Stomach (tissue), 9 donors: ENCODE measurements around the gene SEC24D. TPM values are rescaled to one million over a fixed set of nuclear protein-coding genes. Genes with fewer than 3 reads are reported as not detected.

ENCODE experiments used
- DNase-seq, 2 donors: peaks; one replicate each; pipeline versions ENCODE4 v3.0.0 to v3.0.0-alpha.2; 2013 to 2019
- H3K27ac ChIP-seq, 5 donors: fragments of 200-600 bp in 4 of 5; sonication (generic) in 4 of 5; one replicate each; pipeline ENCODE4 v1.5.1; 2013 to 2019; ENCODE audit warnings: mild to moderate bottlenecking in 1 of 5, moderate library complexity in 1 of 5
- H3K27me3 ChIP-seq, 3 donors: fragments of 200-600 bp; sonication (generic); one replicate each; pipeline ENCODE4 v1.5.1; 2017 to 2019; ENCODE audit warnings: mixed run types in 1 of 3
- H3K36me3 ChIP-seq, 4 donors: fragments of 200-600 bp; sonication (generic); 1 replicate in 3 of 4; 2 replicates in 1 of 4; pipeline ENCODE4 v1.5.1; 2016 to 2019
- H3K4me1 ChIP-seq, 4 donors: fragments of 200-600 bp; sonication (generic); one replicate each; pipeline ENCODE4 v1.5.1; 2016 to 2019
- H3K4me3 ChIP-seq, 4 donors: fragments of 200-600 bp; sonication (generic) in 3 of 4; one replicate each; pipeline ENCODE4 v1.5.1; 2016 to 2019; ENCODE audit warnings: mild to moderate bottlenecking in 1 of 4
- H3K9me3 ChIP-seq, 4 donors: fragments of 200-600 bp; sonication (generic); one replicate each; pipeline ENCODE4 v1.5.1; 2016 to 2019
- EP300 ChIP-seq: sonication (generic); formaldehyde crosslinking; IDR thresholded peaks from one replicate; pipeline ENCODE4 v1.6.1; 2017; ENCODE audit warnings: antibody characterized with exemption
- POLR2A ChIP-seq, 4 donors: fragments of 450-650 bp; IDR thresholded peaks; one replicate each; pipeline ENCODE4 v1.6.1; 2016; ENCODE audit warnings: antibody characterized with exemption in 4 of 4, control low read depth in 2 of 4, mild to moderate bottlenecking in 1 of 4, moderate library complexity in 1 of 4
- POLR2AphosphoS5 ChIP-seq, 3 donors: sonication (generic); formaldehyde crosslinking; IDR thresholded peaks; one replicate each; pipeline ENCODE4 v1.6.1; 2016; ENCODE audit warnings: antibody characterized with exemption in 3 of 3
- WGBS, 5 donors: extraction: QIAGEN DNeasy Blood & Tissue Kit in 3 of 5; methylation state at CpG; one replicate each; pipeline versions ENCODE4 v1.1.5 to v1.1.7; 2013 to 2018; 5-methylcytosine and 5-hydroxymethylcytosine counted together
- intact Hi-C: fragments of 100-400 bp; cut with DNase I; formaldehyde crosslinking; loops from one replicate; pipeline ENCODE4 v1.15.1; 2023; ENCODE audit warnings: low total_unique reads
- polyA plus RNA-seq, 3 donors: library from polyadenylated mRNA; stranded (reverse); fragments of 200-250 nt; gene quantifications; one replicate each; pipeline ENCODE4 v1.2.3, GENCODE V29; 2013
- total RNA-seq, 5 donors: library from RNA; depleted of rRNA; stranded (reverse); fragments of >200 nt; gene quantifications; one replicate each; pipeline versions ENCODE4 v1.1.0 to v1.2.3, GENCODE V29; 2014 to 2016
- TF ChIP-seq, protein P1 (sequence below), 7 experiments: fragments of 450-650 bp in 4 of 7; fragments of 200-600 bp in 3 of 7; sonication (generic) in 3 of 7; IDR thresholded peaks; one replicate each; pipeline ENCODE4 v1.5.1; 2016 to 2019; ENCODE audit warnings: antibody characterized with exemption in 7 of 7, control low read depth in 2 of 7, mild to moderate bottlenecking in 1 of 7
- donor health status: healthy with polysubstance abuse.
- donor health status: Bipolar disorder and iron deficiency.
- donor health status: healthy.

The SEC24D gene
- total and polyA plus RNA-seq, 8 donors, result 6.7 to 132 (median 29.0) TPM

DNA sequence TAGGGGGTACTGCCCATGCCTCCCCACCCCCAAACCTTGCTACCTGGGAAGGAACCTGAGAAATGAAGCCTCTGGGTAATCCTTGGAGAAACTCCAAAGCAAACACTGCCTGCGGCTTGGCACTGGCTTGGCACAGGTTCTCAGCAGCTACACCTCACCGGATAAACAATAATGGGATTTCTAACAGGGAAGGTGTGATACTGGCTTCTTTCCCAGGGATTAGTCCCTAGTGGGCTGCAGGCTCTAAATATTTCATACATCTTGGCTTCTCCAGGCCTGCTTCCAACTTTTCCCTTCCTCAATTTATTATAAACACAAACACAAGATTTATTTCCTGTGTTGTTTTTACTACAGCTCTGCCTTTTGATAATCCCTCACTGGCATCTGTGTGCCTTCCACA lies 12.5 kb downstream of the SEC24D start:
- H3K4me3 ChIP-seq, result no peak overlapping the region
- intact Hi-C loops, result no loop called here
- no peaks in the 10 kb centered on the region for H3K27me3 ChIP-seq
- peak overlapping the region; percentile 2 to 47 (median 39) for H3K27ac ChIP-seq
- TF ChIP-seq EP300, result no peak
- TF ChIP-seq POLR2AphosphoS5 (IDR thresholded peaks at IDR 0.05), result peak in 1 of 3 donors; percentile 21
- DNase-seq, result peak; percentile 32 to 78
- 28 to 44% (median 32%) methylated on average over 2 of the region's 2 CpGs for WGBS, 5 donors
- peaks cover 32 to 72% (median 51%) of the 10 kb centered on the region in 4 donors for H3K4me1 ChIP-seq
- no peaks in the 10 kb centered on the region for H3K9me3 ChIP-seq
- peaks cover 0 to 32% (median 23%) of the 10 kb centered on the region in 4 donors for H3K36me3 ChIP-seq

- Histone ChIP-seq H3K27me3 (no peaks in the 10 kb centered on the region), H3K4me1 (peaks cover 14 to 55% (median 39%) of the 10 kb centered on the region in 4 donors), H3K36me3 (peaks cover 0 to 35% (median 26%) of the 10 kb centered on the region in 4 donors), H3K9me3 (no peaks in the 10 kb centered on the region), H3K27ac (no peak overlapping the region), H3K4me3 (no peak overlapping the region)
- DNase-seq, result no peak
- WGBS, 5 donors, result 75 to 84% (median 77%) methylated on average over 5 of the region's 5 CpGs
- TF ChIP-seq, protein P1, sequence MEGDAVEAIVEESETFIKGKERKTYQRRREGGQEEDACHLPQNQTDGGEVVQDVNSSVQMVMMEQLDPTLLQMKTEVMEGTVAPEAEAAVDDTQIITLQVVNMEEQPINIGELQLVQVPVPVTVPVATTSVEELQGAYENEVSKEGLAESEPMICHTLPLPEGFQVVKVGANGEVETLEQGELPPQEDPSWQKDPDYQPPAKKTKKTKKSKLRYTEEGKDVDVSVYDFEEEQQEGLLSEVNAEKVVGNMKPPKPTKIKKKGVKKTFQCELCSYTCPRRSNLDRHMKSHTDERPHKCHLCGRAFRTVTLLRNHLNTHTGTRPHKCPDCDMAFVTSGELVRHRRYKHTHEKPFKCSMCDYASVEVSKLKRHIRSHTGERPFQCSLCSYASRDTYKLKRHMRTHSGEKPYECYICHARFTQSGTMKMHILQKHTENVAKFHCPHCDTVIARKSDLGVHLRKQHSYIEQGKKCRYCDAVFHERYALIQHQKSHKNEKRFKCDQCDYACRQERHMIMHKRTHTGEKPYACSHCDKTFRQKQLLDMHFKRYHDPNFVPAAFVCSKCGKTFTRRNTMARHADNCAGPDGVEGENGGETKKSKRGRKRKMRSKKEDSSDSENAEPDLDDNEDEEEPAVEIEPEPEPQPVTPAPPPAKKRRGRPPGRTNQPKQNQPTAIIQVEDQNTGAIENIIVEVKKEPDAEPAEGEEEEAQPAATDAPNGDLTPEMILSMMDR (IDR thresholded peaks at IDR 0.05), result no peak
- no peak for TF ChIP-seq POLR2A (IDR thresholded peaks at IDR 0.05)
- no peak for TF ChIP-seq EP300
- no peak for TF ChIP-seq POLR2AphosphoS5 (IDR thresholded peaks at IDR 0.05)
- intact Hi-C loops, result no loop called here
These were observed 14.2 kb downstream of the SEC24D start for GRCh38 chr4:118821590-118822293.

DNA sequence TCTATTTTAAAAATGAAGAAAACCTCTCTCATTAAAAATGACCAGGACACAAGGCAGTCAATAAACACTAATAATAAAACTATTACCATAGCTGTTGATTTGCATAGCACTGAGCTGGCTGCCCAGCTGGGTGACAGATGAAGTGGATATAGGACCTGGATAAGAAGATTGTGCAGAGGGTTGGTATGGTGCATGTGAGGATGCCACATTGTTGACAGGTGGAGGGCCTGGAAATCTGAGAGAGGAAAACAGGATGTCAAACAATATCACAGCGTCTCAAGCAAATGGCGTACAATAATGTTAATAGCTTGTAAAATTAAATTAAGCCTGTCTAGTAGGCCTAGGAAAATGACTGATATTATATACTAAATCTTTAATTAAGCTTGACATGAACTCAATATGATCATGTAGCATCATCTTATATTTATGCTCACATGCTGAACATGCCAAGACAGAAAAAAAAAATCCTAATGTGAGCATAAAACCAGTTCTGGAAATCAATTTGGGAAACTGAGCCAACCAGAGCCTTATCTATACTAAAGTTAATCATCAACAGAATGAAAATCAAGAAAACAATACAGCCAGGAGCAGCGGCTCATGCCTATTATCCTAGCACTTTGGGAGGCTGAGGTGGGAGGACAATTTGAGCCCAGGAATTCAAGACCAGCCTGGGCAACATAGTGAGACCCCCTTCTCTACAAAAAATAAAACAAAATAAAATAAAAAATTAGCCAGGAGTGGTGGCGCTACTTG lies 18.6 kb downstream of the SEC24D start:
- H3K4me3 ChIP-seq, result no peak overlapping the region
- WGBS, 5 donors, result 79 to 92% (median 82%) methylated on average over 4 of the region's 4 CpGs
- intact Hi-C loops, result no loop called here
- TF ChIP-seq EP300, result no peak
- TF ChIP-seq POLR2AphosphoS5 (IDR thresholded peaks at IDR 0.05), result no peak
- TF ChIP-seq, protein P1 (IDR thresholded peaks at IDR 0.05), result no peak
- TF ChIP-seq POLR2A (IDR thresholded peaks at IDR 0.05), result no peak
- no peak overlapping the region for H3K27ac ChIP-seq
- H3K9me3 ChIP-seq, result no peaks in the 10 kb centered on the region
- no peaks in the 10 kb centered on the region for H3K27me3 ChIP-seq
- DNase-seq, result no peak
- peaks cover 31 to 57% (median 50%) of the 10 kb centered on the region in 4 donors for H3K36me3 ChIP-seq
- peaks cover 0 to 13% (median 11%) of the 10 kb centered on the region in 4 donors for H3K4me1 ChIP-seq

- no peak overlapping the region for H3K27ac ChIP-seq
- intact Hi-C loops, result no loop called here
- H3K36me3 ChIP-seq, result peaks cover 31 to 57% (median 54%) of the 10 kb centered on the region in 4 donors
- no peak overlapping the region for H3K4me3 ChIP-seq
- 0 to 72% (median 20%) methylated on average over 1 of the region's 1 CpG for WGBS, 5 donors
- H3K27me3 ChIP-seq, result no peaks in the 10 kb centered on the region
- H3K4me1 ChIP-seq, result peaks cover 0 to 13% (median 9%) of the 10 kb centered on the region in 4 donors
- no peak for TF ChIP-seq POLR2A (IDR thresholded peaks at IDR 0.05)
- TF ChIP-seq, protein P1 (IDR thresholded peaks at IDR 0.05), result no peak
- no peak for TF ChIP-seq EP300
- TF ChIP-seq POLR2AphosphoS5 (IDR thresholded peaks at IDR 0.05), result no peak
- H3K9me3 ChIP-seq, result no peaks in the 10 kb centered on the region
- DNase-seq, result no peak
These were observed 19.3 kb downstream of the SEC24D start for GRCh38 chr4:118816538-118817177.
